Hepatocyte (in vitro differentiated cells): ENCODE data around the gene ESR1. TPM values are rescaled to one million over a fixed set of nuclear protein-coding genes. Genes with fewer than 3 reads are reported as not detected.
A peak's percentile ranks its signal among the peaks of the same experiment; 100 is the strongest.

ENCODE experiments used
- DNase-seq: peaks from one replicate; pipeline ENCODE4 v3.0.0-alpha.2; 2016; ENCODE audit warnings: low spot score
- H2AFZ ChIP-seq: fragments of 200-600 bp; sonication (generic); 2 replicates; pipeline ENCODE4 v1.6.0; 2016; ENCODE audit warnings: antibody characterized with exemption, mild to moderate bottlenecking
- H3K27ac ChIP-seq: fragments of 200-600 bp; sonication (generic); 2 replicates; pipeline ENCODE4 v1.5.1; 2016; ENCODE audit warnings: mild to moderate bottlenecking
- H3K27me3 ChIP-seq: fragments of 200-600 bp; sonication (generic); 2 replicates; pipeline ENCODE4 v1.6.1; 2016
- H3K36me3 ChIP-seq: fragments of 200-600 bp; sonication (generic); replicated peaks from 2 replicates; pipeline ENCODE4 v1.5.1; 2016; ENCODE audit warnings: low read depth; ENCODE audit not compliant: insufficient read depth
- H3K4me1 ChIP-seq: fragments of 200-600 bp; sonication (generic); 2 replicates; pipeline ENCODE4 v1.5.1; 2016; ENCODE audit warnings: mild to moderate bottlenecking, moderate library complexity; ENCODE audit not compliant: insufficient read depth
- H3K4me2 ChIP-seq: fragments of 200-600 bp; sonication (generic); 2 replicates; pipeline ENCODE4 v1.6.0; 2016
- H3K4me3 ChIP-seq: fragments of 200-600 bp; sonication (generic); 2 replicates; pipeline ENCODE4 v1.5.1; 2016; ENCODE audit warnings: mild to moderate bottlenecking
- H3K79me2 ChIP-seq: fragments of 200-600 bp; sonication (generic); 2 replicates; pipeline ENCODE4 v1.6.0; 2017; ENCODE audit warnings: mild to moderate bottlenecking
- H3K9me2 ChIP-seq: fragments of 200-600 bp; sonication (generic); replicated peaks from 2 replicates; pipeline ENCODE4 v1.6.0; 2017; ENCODE audit warnings: mild to moderate bottlenecking; ENCODE audit not compliant: insufficient read depth
- H3K9me3 ChIP-seq: fragments of 200-600 bp; sonication (generic); 2 replicates; pipeline ENCODE4 v1.5.1; 2016; ENCODE audit warnings: low read depth, mild to moderate bottlenecking
- H4K20me1 ChIP-seq: fragments of 200-600 bp; sonication (generic); 2 replicates; pipeline ENCODE4 v1.6.0; 2016; ENCODE audit warnings: mild to moderate bottlenecking; ENCODE audit not compliant: insufficient read depth, poor library complexity, severe bottlenecking
- CTCF ChIP-seq: fragments of 200-600 bp; sonication (generic); IDR thresholded peaks from 2 replicates; pipeline ENCODE4 v1.5.1; 2016; ENCODE audit warnings: antibody characterized with exemption, mild to moderate bottlenecking; ENCODE audit not compliant: poor library complexity
- EZH2 ChIP-seq: fragments of 200-600 bp; sonication (generic); IDR thresholded peaks from 2 replicates; pipeline ENCODE4 v1.6.1; 2016; ENCODE audit warnings: antibody characterized with exemption, mild to moderate bottlenecking, borderline replicate concordance
- EZH2phosphoT487 ChIP-seq: fragments of 200-600 bp; sonication (generic); IDR thresholded peaks from one replicate; pipeline ENCODE4 v1.6.1; 2018; ENCODE audit warnings: antibody characterized with exemption, mild to moderate bottlenecking, low read depth, moderate library complexity; ENCODE audit not compliant: unreplicated experiment, severe bottlenecking
- WGBS: methylation state at CpG from one replicate; pipeline ENCODE4 v1.1.6; 2016; ENCODE audit warnings: low lambda C conversion rate; ENCODE audit errors: missing lambda C conversion rate; 5-methylcytosine and 5-hydroxymethylcytosine counted together
- polyA plus RNA-seq: library from polyadenylated mRNA; unstranded; fragments of >200 nt; fragmentation: Nextera tagmentation; extraction: Ambion mirVana; gene quantifications from 2 replicates; pipeline ENCODE4 v1.2.1, GENCODE V29; 2016
- total RNA-seq: library from RNA; depleted of rRNA; stranded (reverse); fragments of >200 nt; gene quantifications from 2 replicates; pipeline ENCODE4 v1.2.3, GENCODE V29; 2014

ESR1 gene
- total and polyA plus RNA-seq, 2 experiments from 2014 or later = 0.07 TPM; not detected in 1

GRCh38 chr6:151763303-151763702 is 44.2 kb upstream of the ESR1 start:
- no peaks in the 10 kb centered on the region for H3K9me2 ChIP-seq
- no peaks in the 10 kb centered on the region for H3K9me3 ChIP-seq
- H3K36me3 ChIP-seq = no peaks in the 10 kb centered on the region
- TF ChIP-seq EZH2 (no peak), CTCF (peak; percentile 11), EZH2phosphoT487 (no peak)
- H3K27me3 ChIP-seq = peaks cover 4% of the 10 kb centered on the region
- H2AFZ ChIP-seq = no peak overlapping the region
- H4K20me1 ChIP-seq = no peaks in the 10 kb centered on the region
- peak overlapping the region; percentile 55 for H3K4me2 ChIP-seq
- no peaks in the 10 kb centered on the region for H3K4me1 ChIP-seq
- H3K79me2 ChIP-seq = no peaks in the 10 kb centered on the region
- H3K4me3 ChIP-seq = no peak overlapping the region
- 77% methylated on average over 9 of the region's 9 CpGs for WGBS
- no peak overlapping the region for H3K27ac ChIP-seq
- no peak for DNase-seq

GRCh38 chr6:151763938-151764680 is 43.4 kb upstream of the ESR1 start:
- H3K4me3 ChIP-seq = no peak overlapping the region
- H3K79me2 ChIP-seq = no peaks in the 10 kb centered on the region
- no peak overlapping the region for H3K27ac ChIP-seq

GRCh38 chr6:151765444-151765886 is 42.0 kb upstream of the ESR1 start:
- no peaks in the 10 kb centered on the region for H3K36me3 ChIP-seq
- TF ChIP-seq CTCF = peak; percentile 82
- TF ChIP-seq EZH2 = no peak
- peak; percentile 77 for DNase-seq
- no peaks in the 10 kb centered on the region for H3K4me1 ChIP-seq
- no peaks in the 10 kb centered on the region for H3K9me2 ChIP-seq
- no peak overlapping the region for H3K4me3 ChIP-seq
- H2AFZ ChIP-seq = no peak overlapping the region
- no peaks in the 10 kb centered on the region for H4K20me1 ChIP-seq
- H3K4me2 ChIP-seq = no peak overlapping the region
- H3K9me3 ChIP-seq = no peaks in the 10 kb centered on the region
- no peak overlapping the region for H3K27ac ChIP-seq
- H3K79me2 ChIP-seq = no peaks in the 10 kb centered on the region
- WGBS = 3% methylated on average over 2 of the region's 2 CpGs
- peaks cover 4% of the 10 kb centered on the region for H3K27me3 ChIP-seq

More at GRCh38 chr6:151763938-151764680, 43.4 kb upstream of the ESR1 start:
- H3K9me3 ChIP-seq = no peaks in the 10 kb centered on the region
- no peaks in the 10 kb centered on the region for H3K9me2 ChIP-seq
- peak overlapping the region; percentile 55 for H3K4me2 ChIP-seq
- H3K27me3 ChIP-seq = peaks cover 4% of the 10 kb centered on the region
- H3K4me1 ChIP-seq = no peaks in the 10 kb centered on the region
- H2AFZ ChIP-seq = peak overlapping the region; percentile 12
- 16% methylated on average over 20 of the region's 20 CpGs for WGBS
- DNase-seq = peak; percentile 77
- H4K20me1 ChIP-seq = no peaks in the 10 kb centered on the region
- H3K36me3 ChIP-seq = no peaks in the 10 kb centered on the region
- TF ChIP-seq CTCF (peak; percentile 61), EZH2 (no peak)
